ENCODE data around the gene MYOM1. TPM values are rescaled to one million over a fixed set of nuclear protein-coding genes. Genes with fewer than 3 reads are reported as not detected.

Gene MYOM1
- total RNA-seq (377 TPM), polyA plus RNA-seq (ENCODE audit: insufficient read depth in 1 of 8, insufficient read length in 8 of 8, low replicate concordance in 1 of 8) (100 to 1,000 TPM; 265 to 771 (median 606) TPM)
- long read RNA-seq, donor 1, full-length matches to known transcripts = 17 of 177 reads
- long read RNA-seq, donor 1, partial matches to known transcripts = 160 of 177 reads
- long read RNA-seq, donor 1, other reads (novel, unspliced or antisense) = 0 of 177 reads
- long read RNA-seq, donor 2, full-length matches to known transcripts = 2 of 9 reads
- long read RNA-seq, donor 2, partial matches to known transcripts = 7 of 9 reads
- long read RNA-seq, donor 2, other reads (novel, unspliced or antisense) = 0 of 9 reads
- long read RNA-seq, donor 3, full-length matches to known transcripts = 21 of 434 reads
- long read RNA-seq, donor 3, partial matches to known transcripts = 413 of 434 reads
- long read RNA-seq, donor 3, other reads (novel, unspliced or antisense) = 0 of 434 reads
- long read RNA-seq, donor 4, full-length matches to known transcripts = 5 of 150 reads
- long read RNA-seq, donor 4, partial matches to known transcripts = 145 of 150 reads
- long read RNA-seq, donor 4, other reads (novel, unspliced or antisense) = 0 of 150 reads
- long read RNA-seq, donor 5, full-length matches to known transcripts = 14 of 3,032 reads
- long read RNA-seq, donor 5, partial matches to known transcripts = 1,752 of 3,032 reads
- long read RNA-seq, donor 5, other reads (novel, unspliced or antisense) = 1,266 of 3,032 reads
- long read RNA-seq, donor 6, full-length matches to known transcripts = 26 of 482 reads
- long read RNA-seq, donor 6, partial matches to known transcripts = 456 of 482 reads
- long read RNA-seq, donor 6, other reads (novel, unspliced or antisense) = 0 of 482 reads
- long read RNA-seq, donor 7, full-length matches to known transcripts = 8 of 265 reads
- long read RNA-seq, donor 7, partial matches to known transcripts = 257 of 265 reads
- long read RNA-seq, donor 7, other reads (novel, unspliced or antisense) = 0 of 265 reads
- long read RNA-seq, donor 8, full-length matches to known transcripts = 12 of 149 reads
- long read RNA-seq, donor 8, partial matches to known transcripts = 137 of 149 reads
- long read RNA-seq, donor 8, other reads (novel, unspliced or antisense) = 0 of 149 reads
- long read RNA-seq, donor 9, full-length matches to known transcripts = 8 of 414 reads
- long read RNA-seq, donor 9, partial matches to known transcripts = 406 of 414 reads
- long read RNA-seq, donor 9, other reads (novel, unspliced or antisense) = 0 of 414 reads
- long read RNA-seq, donor 10, full-length matches to known transcripts = 25 of 329 reads
- long read RNA-seq, donor 10, partial matches to known transcripts = 304 of 329 reads
- long read RNA-seq, donor 10, other reads (novel, unspliced or antisense) = 0 of 329 reads
- long read RNA-seq, donor 11, full-length matches to known transcripts = 18 of 1,542 reads
- long read RNA-seq, donor 11, partial matches to known transcripts = 1,164 of 1,542 reads
- long read RNA-seq, donor 11, other reads (novel, unspliced or antisense) = 360 of 1,542 reads

DNA sequence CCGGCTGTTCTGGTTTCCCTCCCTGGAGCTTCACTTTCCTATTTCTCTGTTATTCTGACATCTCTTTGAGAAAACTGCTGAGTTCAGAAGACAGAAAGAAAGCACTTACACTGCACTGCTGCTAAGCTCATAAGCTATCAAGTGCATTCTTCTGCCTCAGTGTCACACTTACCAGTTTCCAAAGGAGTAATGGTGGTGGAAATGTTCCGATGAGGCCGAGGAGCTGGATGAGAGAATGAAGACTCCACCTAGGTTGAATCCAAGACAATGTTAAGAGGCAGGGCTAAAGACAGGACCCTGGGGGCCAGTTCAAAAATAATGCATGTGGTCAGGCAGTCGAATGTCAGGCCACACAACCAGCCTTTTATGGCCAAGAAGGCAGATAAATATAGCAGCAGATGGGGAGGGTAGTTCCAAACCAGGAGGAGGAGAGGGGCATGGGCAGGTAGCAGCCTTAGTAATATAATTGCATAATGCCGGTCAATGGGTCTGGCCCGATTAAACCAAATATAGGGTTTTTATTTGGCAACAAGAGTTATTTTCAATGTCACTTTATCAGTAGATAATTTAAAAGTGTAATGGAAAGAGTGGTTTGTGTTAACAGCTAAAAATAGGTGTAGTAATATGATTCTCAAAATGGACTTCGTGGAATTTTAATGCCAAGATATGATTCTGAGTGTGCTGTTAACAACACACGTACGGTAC is at the start of gene MYOM1:
Gene MYOM1, minus strand, starts transcription at position 338 of the 705 bp plus-strand sequence. CDS start 4,745 bp downstream, outside the sequence.
- peak within 1 kb of the TSS; percentile 78 for H3K27ac ChIP-seq (ENCODE audit: low read length)
- peaks cover 12% of the 10 kb centered on the region for H3K4me1 ChIP-seq (ENCODE audit: control insufficient read depth, insufficient read depth, low read length)

DNA sequence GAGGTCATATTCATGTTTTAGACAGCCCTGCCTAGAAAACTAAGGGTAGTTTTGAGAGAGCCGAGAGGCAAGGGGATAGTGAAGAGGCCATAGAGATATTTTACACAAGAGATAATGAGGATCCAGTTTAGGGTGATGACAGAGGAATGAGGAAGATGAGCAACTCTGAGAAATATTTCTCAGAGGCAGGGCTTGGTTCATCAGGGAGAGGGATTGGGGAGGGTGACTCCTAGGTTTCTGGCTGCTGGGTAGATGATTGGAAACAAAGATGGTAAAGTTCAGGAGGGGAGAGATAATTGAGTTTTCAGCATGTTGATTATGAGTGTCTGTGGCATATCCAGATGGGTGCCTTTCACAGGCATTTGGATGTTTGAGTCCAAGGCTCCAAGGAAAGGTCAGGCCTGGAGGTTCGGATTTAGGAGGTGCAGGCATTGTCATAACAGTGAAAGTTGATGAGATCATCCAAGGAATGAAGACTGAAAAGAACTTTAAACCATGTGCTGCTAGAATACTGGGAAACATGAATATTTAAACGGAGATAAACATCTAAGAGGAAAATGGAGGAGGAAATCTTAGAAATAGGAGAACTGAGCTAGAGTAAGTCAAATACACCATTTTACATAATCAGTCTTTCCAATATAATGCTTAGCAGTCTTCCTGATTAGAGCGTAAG is 49.6 kb upstream of the MYOM1 start:
- Histone ChIP-seq H3K27me3 (ENCODE audit: control insufficient read depth, insufficient read depth, low read length) (no peaks in the 10 kb centered on the region), H3K9me3 (replicated peaks; ENCODE audit: control insufficient read depth, low read depth, low read length) (no peaks in the 10 kb centered on the region), H3K36me3 (ENCODE audit: control insufficient read depth, insufficient read depth, low read length) (peaks cover 8% of the 10 kb centered on the region), H3K4me3 (ENCODE audit: low read length) (no peak overlapping the region), H3K4me1 (ENCODE audit: control insufficient read depth, insufficient read depth, low read length) (peaks cover 4% of the 10 kb centered on the region), H3K27ac (ENCODE audit: low read length) (no peak overlapping the region)
- WGBS (ENCODE audit: insufficient coverage) = 72% methylated on average over 2 of the region's 4 CpGs
- DNase-seq = no peak

More for the DNA sequence above, at the start of gene MYOM1:
- peak within 1 kb of the TSS; percentile 45 for H3K4me3 ChIP-seq (ENCODE audit: low read length)
- no peaks in the 10 kb centered on the region for H3K27me3 ChIP-seq (ENCODE audit: control insufficient read depth, insufficient read depth, low read length)
- peak; percentile 79 for DNase-seq
- H3K9me3 ChIP-seq (replicated peaks; ENCODE audit: control insufficient read depth, low read depth, low read length) = no peaks in the 10 kb centered on the region
- WGBS (ENCODE audit: insufficient coverage) = 45% methylated on average over 5 of the region's 9 CpGs
- peaks cover 6% of the 10 kb centered on the region for H3K36me3 ChIP-seq (ENCODE audit: control insufficient read depth, insufficient read depth, low read length)

DNA sequence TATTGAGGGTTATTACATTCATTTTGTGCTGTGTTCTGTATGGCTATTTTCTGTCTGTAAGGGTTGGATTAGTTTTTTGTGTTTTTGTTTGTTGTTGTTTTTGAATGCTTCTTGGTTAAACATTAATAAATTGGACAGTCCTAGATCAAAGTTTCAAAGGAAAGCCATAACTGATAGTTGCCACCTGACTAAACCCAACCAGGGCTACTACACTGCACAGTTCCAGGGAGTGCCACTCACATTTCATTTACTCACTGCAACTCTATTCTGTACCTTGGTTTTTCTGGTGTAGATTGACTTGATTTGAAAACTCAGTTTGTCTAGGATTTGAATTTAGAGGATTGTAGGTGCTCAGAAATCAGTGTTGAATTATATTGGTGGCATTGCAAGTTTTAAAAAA is 48.5 kb upstream of the MYOM1 start:
- no peak overlapping the region for H3K4me3 ChIP-seq (ENCODE audit: low read length)
- DNase-seq = no peak
- H3K36me3 ChIP-seq (ENCODE audit: control insufficient read depth, insufficient read depth, low read length) = peaks cover 3% of the 10 kb centered on the region
- no peak overlapping the region for H3K27ac ChIP-seq (ENCODE audit: low read length)
- H3K4me1 ChIP-seq (ENCODE audit: control insufficient read depth, insufficient read depth, low read length) = peaks cover 13% of the 10 kb centered on the region
- H3K9me3 ChIP-seq (replicated peaks; ENCODE audit: control insufficient read depth, low read depth, low read length) = no peaks in the 10 kb centered on the region
- H3K27me3 ChIP-seq (ENCODE audit: control insufficient read depth, insufficient read depth, low read length) = no peaks in the 10 kb centered on the region

DNA sequence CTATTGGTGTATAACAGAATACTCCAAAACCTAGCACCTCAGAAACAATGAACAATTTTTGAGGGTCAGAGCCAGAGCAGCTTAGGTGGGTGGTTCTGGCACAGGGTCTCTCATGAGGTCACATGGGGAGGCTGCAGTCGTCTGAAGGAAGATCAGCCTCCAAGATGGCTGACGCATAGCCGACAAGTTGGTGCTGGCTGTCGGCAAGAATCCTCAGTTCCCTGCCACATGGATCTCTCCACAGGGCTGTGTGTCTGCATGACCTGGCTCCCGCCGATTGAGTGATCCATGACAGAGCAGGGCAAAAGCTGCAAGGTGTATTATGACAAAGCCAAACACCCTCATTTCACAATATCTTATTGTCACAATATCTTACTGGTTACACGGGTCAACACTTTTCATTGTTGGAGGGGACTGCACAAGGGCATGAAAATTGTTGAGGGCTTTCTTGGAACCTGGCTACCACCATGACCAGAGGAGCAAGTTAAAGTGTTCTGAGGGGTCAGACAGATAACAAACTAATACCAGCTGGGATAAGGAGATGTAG is 46.4 kb upstream of the MYOM1 start:
- peaks cover 17% of the 10 kb centered on the region for H3K4me1 ChIP-seq (ENCODE audit: control insufficient read depth, insufficient read depth, low read length)
- no peak for DNase-seq
- H3K27me3 ChIP-seq (ENCODE audit: control insufficient read depth, insufficient read depth, low read length) = no peaks in the 10 kb centered on the region
- no peak overlapping the region for H3K4me3 ChIP-seq (ENCODE audit: low read length)
- H3K9me3 ChIP-seq (replicated peaks; ENCODE audit: control insufficient read depth, low read depth, low read length) = no peaks in the 10 kb centered on the region
- no peaks in the 10 kb centered on the region for H3K36me3 ChIP-seq (ENCODE audit: control insufficient read depth, insufficient read depth, low read length)
- H3K27ac ChIP-seq (ENCODE audit: low read length) = no peak overlapping the region
- WGBS (ENCODE audit: insufficient coverage) = 47% methylated on average over 4 of the region's 7 CpGs

DNA sequence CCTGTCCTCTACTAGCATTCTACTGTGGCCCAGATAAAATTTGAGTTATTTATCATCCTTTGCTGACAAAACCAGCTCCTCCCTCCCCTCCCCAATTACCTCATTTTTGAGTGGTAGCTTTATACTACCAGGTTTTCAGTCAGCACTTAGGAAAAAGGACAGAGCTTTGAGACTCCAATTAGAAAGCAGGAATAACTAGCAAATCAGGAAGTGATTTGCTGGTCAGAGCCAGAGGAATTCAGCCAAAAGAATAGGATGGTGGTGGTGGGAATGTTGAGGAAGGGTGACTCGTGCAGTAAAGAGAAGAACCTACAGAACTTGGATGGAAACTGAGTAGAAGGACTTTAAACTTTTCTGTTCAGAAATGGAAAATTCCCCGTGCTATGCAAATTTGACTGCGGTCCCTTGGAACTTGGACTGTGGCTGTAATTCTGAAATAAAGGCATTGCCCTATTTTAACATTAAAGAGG is 45.8 kb upstream of the MYOM1 start:
- WGBS (ENCODE audit: insufficient coverage) = 33% methylated on average over 1 of the region's 3 CpGs
- Histone ChIP-seq H3K4me1 (ENCODE audit: control insufficient read depth, insufficient read depth, low read length) (peaks cover 17% of the 10 kb centered on the region), H3K27ac (ENCODE audit: low read length) (no peak overlapping the region), H3K27me3 (ENCODE audit: control insufficient read depth, insufficient read depth, low read length) (no peaks in the 10 kb centered on the region), H3K9me3 (replicated peaks; ENCODE audit: control insufficient read depth, low read depth, low read length) (no peaks in the 10 kb centered on the region), H3K36me3 (ENCODE audit: control insufficient read depth, insufficient read depth, low read length) (no peaks in the 10 kb centered on the region), H3K4me3 (ENCODE audit: low read length) (no peak overlapping the region)
- DNase-seq = no peak

DNA sequence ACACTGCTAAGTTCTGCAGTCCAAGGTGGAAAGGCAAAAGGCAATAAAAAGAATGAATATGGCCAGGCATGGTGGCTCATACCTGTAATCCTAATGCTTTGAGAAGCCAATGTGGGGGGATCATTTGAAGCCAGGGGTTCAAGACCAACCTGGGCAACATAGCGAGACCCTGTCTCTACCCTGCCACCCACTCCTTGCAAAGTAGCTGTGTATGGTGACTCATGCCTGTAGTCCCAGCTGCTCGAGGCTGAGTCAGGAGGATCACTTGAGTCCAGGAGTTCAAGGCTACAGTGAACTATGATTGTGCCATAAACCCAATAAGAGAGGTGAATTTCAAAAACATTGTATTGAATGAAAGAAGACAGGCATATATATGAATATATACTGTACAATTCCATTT is 44.6 kb upstream of the MYOM1 start:
- H3K4me3 ChIP-seq (ENCODE audit: low read length) = no peak overlapping the region
- H3K9me3 ChIP-seq (replicated peaks; ENCODE audit: control insufficient read depth, low read depth, low read length) = no peaks in the 10 kb centered on the region
- no peak overlapping the region for H3K27ac ChIP-seq (ENCODE audit: low read length)
- WGBS (ENCODE audit: insufficient coverage) = 67% methylated on average over 1 of the region's 2 CpGs
- peaks cover 1% of the 10 kb centered on the region for H3K36me3 ChIP-seq (ENCODE audit: control insufficient read depth, insufficient read depth, low read length)
- no peaks in the 10 kb centered on the region for H3K27me3 ChIP-seq (ENCODE audit: control insufficient read depth, insufficient read depth, low read length)
- no peak for DNase-seq
- H3K4me1 ChIP-seq (ENCODE audit: control insufficient read depth, insufficient read depth, low read length) = peaks cover 19% of the 10 kb centered on the region

DNA sequence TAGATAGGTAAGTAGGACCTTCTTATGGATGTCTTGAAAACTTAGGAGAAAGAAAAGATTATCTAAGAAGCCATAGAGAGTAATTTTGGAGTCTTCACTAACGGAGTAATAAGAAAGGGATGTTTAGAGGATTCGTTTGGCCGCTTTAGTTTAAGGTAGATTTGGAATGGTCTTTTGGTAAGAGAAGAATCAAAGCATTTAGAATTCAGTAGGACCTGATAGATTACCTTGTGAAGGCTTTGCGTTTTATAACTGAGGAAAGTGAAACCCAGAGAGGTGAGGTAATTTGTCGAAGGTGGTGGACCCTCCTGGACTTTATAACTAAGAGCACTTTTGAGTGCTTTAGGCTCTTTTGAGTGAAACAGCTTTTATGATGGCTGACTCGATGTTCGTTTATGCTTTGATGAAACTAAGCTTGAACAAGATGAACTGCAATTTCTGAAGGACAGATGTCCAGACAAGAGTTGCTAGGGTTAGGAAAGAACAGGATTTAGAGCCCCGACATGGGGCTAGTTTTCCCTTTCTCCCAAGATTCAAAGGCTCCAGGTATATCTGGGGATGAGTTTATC is 43.4 kb upstream of the MYOM1 start:
- Histone ChIP-seq H3K36me3 (ENCODE audit: control insufficient read depth, insufficient read depth, low read length) (peaks cover 13% of the 10 kb centered on the region), H3K27me3 (ENCODE audit: control insufficient read depth, insufficient read depth, low read length) (no peaks in the 10 kb centered on the region), H3K4me1 (ENCODE audit: control insufficient read depth, insufficient read depth, low read length) (peaks cover 19% of the 10 kb centered on the region), H3K27ac (ENCODE audit: low read length) (peak overlapping the region; percentile 71), H3K9me3 (replicated peaks; ENCODE audit: control insufficient read depth, low read depth, low read length) (no peaks in the 10 kb centered on the region), H3K4me3 (ENCODE audit: low read length) (peak overlapping the region; percentile 79)
- WGBS (ENCODE audit: insufficient coverage) = 18% methylated on average over 5 of the region's 8 CpGs
- no peak for DNase-seq

DNA sequence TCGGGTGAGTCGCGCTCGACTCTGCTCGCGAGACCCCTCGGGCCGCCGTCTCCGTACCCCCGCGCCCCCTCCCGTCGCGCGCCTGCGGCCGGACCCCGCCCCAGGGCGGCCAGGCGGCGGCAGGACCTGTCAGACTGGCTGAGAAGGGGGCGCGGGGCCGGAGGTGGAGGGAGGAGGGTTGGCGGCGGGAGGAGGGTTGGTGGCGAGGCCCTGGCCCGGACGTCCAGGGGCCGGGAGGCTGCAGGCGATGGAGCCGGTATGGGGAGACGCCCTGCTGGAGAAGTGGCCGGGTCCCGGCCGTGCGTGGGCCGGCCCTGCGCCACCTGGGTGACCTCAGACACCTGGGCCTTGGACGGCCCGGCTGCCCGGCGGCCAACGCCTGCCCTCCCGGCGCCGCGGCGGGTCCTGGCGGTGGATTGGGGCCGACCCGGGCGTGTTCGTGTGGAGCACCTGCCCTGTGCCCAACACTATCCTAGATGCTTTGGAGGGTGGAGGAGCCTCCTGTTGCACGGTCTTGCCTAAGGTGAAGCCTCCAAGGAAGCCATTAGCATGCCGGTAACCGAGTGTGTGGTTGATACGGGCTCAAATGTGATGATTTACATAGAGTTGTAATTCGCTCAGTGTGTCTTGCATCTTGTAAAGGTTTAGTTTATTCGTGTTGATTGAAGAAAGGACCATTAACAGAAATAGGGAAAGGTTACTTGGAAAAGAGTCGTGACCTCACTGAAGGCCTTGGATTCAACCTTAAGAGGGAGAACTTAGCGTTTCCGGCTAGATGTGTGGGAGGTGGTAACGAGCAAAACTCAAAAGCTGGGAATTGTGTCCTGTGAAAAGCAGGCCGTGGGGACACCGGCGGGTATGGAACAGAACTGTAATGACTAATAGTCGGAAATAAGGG is 42.7 kb upstream of the MYOM1 start:
- no peak for DNase-seq

More for the DNA sequence above, 42.7 kb upstream of the MYOM1 start:
- Histone ChIP-seq H3K4me1 (ENCODE audit: control insufficient read depth, insufficient read depth, low read length) (peaks cover 19% of the 10 kb centered on the region), H3K4me3 (ENCODE audit: low read length) (peak overlapping the region; percentile 79), H3K27ac (ENCODE audit: low read length) (peak overlapping the region; percentile 93), H3K36me3 (ENCODE audit: control insufficient read depth, insufficient read depth, low read length) (peaks cover 17% of the 10 kb centered on the region), H3K9me3 (replicated peaks; ENCODE audit: control insufficient read depth, low read depth, low read length) (no peaks in the 10 kb centered on the region), H3K27me3 (ENCODE audit: control insufficient read depth, insufficient read depth, low read length) (no peaks in the 10 kb centered on the region)
- WGBS (ENCODE audit: insufficient coverage) = under 1% methylated on average over 53 of the region's 69 CpGs
